ENCODE measurements around the gene ESYT2.

GRCh38 chr7:158850545-158851102 is 21.3 kb upstream of the ESYT2 start:
- TF ChIP-seq, protein P1, sequence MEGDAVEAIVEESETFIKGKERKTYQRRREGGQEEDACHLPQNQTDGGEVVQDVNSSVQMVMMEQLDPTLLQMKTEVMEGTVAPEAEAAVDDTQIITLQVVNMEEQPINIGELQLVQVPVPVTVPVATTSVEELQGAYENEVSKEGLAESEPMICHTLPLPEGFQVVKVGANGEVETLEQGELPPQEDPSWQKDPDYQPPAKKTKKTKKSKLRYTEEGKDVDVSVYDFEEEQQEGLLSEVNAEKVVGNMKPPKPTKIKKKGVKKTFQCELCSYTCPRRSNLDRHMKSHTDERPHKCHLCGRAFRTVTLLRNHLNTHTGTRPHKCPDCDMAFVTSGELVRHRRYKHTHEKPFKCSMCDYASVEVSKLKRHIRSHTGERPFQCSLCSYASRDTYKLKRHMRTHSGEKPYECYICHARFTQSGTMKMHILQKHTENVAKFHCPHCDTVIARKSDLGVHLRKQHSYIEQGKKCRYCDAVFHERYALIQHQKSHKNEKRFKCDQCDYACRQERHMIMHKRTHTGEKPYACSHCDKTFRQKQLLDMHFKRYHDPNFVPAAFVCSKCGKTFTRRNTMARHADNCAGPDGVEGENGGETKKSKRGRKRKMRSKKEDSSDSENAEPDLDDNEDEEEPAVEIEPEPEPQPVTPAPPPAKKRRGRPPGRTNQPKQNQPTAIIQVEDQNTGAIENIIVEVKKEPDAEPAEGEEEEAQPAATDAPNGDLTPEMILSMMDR (conservative IDR thresholded peaks at IDR 0.05 in 1 of 2, IDR thresholded peaks at IDR 0.05 in 1 of 2; ENCODE audit: low read depth in 1 of 2, low read length in 2 of 2), result no peak
- TF ChIP-seq EZH2 (IDR thresholded peaks at IDR 0.05; ENCODE audit: low read length, missing control alignments), result no peak

Measured in fibroblast of lung (primary cell).